ENCODE data around the gene AHNAK2.
"Not testable (repeated sequence)": the region's sequence is repeated elsewhere in the genome, so short reads cannot be mapped to it uniquely, and the experiment has no call there.

The AHNAK2 gene

GRCh38 chr14:104971447-104972240, 6.5 kb downstream of the AHNAK2 start:
- ATAC-seq = no peak

DNA sequence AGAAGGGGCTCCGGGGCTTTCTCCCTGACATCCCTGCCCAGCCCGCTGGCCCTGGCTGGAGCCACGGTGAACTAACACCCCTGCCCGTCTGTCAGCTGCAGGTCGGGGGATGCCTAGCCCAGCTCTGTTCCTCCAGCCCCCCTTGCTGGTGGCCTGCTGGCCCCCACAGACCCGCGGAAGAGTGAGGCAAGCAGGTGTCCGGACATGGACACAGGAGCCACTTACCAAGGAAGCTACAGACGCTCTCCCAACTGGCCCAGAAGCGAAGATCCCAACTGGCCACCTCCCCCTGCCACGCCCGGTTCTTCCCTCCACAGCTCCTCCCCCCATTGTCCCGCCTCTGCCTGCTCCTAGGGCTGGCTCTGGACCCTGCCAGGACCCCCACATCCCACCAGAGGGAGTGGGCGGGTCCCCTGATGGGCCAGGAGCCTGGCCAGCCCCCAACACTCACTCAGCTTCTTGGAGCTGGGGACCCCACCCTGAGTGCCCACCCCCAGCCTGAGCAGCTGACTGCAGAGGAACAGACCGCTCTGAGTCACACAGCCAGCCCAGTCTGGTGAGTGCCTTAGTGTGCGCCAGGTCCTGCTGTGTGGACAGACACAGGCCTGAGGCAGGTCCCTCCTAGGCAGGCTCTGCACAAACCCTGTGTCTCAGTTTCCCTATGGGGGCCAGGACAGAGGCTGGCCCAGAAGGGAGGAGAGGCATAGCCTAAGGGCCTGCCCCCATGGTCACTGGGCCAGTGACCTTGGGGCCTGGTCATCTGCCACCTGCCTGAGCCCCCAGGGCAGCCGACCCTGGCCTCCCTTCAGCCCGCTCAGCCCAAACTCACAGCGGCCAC, 7.7 kb downstream of the AHNAK2 start:
- ATAC-seq = no peak

DNA sequence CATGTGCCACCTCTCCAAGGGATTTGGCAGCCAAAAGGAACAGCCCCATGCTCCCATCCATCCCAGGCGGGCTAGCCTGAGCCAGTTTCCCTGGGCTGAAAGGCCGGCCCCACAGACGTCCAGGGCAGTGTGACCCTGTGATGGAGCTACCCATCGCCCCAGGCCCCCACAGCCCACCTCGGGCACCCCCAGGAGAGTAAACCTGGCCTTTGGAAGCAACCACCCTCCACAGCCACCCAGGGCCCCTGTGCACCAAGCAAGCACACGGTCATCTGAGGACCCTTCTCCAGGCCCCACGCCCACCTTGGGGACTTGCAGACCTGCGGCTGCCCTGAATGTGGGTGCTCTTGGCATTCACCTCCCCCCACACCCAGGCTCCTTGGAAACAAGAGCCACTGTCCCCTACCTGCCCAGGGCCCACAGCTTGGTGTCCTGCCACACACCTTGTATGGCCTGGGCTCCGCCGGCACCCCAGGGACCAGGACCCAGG, 8.4 kb downstream of the AHNAK2 start:
- no peak for ATAC-seq

GRCh38 chr14:104968541-104969401, 9.4 kb downstream of the AHNAK2 start:
- no peak for ATAC-seq

DNA sequence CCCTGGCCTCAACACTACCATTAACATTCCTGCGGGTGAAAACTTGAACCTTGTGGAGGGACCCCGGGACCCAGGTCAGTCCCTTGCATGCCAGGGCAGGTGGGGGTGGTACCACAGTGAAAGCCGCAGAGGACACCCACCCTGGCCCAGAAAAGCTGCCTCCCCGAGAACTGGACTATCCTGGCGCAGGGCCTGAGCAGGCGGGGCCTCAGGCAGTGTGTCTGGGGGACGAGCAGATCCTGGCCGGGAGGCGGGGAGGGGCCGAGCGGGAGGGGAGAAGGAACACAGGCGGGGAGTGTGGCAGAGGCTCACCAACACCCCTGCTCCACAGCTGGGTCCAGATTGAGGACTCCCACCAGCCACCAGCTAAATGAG, 10.0 kb downstream of the AHNAK2 start:
- ATAC-seq = no peak

DNA sequence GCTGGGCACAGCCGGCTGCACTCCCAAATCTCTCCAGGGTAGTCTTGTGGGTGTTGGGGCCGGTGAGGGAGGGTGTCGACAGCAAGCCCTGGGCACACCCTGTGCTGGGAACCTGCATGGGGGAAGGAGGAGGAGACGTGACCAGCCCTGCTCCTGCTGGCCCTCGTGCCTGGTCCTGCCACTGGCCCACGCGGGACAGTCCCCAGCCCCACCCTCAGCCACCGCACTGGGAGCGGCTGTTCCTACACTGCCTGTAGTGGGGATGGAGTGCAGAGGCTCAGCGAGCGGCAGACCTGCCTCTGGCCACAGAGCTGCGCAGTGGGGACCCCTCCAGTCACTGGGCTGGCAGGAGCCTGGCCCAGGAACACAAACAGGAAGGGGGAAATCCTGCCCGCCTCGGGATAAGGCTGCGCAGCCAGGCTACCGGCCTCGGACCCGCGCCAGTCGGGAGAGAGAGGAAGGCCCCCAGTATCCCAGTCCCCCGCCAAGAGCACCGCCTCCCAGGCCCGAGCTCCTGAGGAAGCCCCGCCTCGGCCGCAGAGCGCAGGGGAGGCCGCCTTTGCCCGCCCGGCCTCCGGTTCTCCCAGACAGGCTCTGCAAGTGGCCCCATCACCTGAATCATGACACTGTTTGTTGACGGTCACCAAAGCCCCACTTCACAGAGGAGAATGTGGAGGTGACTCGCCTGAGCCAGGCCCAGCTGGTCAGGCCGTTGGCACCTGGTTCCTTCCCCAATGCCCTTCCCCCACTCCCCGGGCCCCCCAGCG, 10.6 kb downstream of the AHNAK2 start:
- ATAC-seq = no peak

DNA sequence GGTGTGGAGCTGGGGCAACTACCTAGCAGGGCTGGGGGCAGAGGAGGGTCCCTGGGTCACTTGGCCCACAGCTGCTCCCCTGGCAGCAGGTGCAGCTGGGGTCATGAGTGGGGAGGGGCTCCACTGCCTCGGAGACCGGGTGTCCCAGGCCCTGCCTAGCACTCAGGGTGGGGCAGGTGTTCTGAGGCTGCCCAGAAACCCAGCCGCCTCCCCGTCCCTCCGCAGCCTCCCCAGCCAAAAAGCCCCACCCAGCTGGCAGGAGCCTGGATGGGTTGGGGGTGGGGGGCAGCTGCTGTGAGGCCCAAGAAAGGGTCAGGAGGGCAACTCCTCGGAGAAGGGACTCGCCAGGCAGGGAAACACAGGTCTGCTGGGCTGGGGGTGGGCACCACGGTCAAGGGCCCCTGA, 11.2 kb downstream of the AHNAK2 start:
- no peak for ATAC-seq

- ATAC-seq = no peak
Observed at GRCh38 chr14:104966261-104966865, 11.8 kb downstream of the AHNAK2 start.

GRCh38 chr14:104965561-104966231, 12.5 kb downstream of the AHNAK2 start:
- no peak for ATAC-seq

DNA sequence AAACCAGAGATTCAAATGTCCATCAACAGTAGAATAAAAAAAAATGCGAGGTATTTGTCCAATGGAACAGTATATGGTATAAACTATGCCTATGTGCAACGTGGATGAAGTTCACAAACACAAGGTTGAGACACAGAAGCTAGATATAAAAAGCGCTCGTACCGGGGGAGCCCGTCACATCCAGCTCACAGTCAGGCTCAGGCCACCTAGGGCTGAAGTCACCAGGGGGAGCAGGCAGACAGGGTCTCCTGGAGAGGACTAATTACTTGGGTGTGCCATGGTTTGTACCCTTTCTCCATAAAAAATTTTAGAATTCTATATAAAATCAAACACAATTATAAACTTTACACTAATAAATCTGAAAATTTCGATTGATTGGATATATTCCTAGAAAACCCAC, 13.6 kb downstream of the AHNAK2 start:
- no peak for ATAC-seq

DNA sequence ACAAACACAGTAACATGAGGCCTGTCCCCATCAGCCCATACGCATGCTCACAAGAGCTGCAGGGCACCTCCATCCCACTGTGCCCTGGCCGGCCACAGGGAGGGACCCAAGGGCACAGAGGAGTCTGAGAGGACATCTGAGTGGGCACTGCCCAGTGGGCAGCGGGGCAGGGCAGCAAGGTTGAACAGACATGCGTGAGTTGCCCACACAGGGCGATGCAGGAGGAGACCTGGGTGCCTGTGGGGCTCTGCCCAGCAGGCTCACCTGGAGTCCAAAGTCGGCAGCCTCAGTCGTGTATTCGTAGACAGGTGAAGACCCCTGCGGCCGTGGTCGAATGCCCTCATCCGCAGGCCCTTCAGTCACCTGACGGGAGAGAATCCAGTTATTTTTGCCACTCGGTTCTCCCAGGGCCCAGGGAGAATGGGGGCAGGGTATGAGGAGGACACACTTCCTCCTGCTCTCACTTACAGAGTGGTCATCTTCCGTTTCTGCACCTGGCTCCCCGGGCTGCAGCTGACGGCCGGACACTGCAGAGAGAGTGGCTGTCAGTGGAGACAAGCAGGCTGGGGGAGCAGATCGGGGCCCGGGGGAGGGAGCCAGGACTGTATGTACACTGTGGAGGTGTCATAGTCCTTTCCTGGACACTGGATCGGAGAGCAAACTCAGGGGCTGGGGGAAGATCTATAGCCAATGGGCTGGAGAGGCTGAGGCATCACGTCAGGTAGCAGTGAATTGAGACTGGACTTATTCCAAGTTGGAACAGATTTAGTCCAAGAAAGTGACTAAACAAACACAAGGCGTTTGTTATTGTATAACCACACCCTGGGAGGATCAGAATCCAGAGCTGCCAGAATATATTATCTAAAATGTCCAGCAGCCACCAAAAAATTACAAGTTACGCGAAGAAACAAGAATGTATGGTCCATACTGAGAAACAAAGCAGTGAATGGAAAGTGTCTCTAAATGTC, 20.7 kb downstream of the AHNAK2 start:
- no peak for ATAC-seq

DNA sequence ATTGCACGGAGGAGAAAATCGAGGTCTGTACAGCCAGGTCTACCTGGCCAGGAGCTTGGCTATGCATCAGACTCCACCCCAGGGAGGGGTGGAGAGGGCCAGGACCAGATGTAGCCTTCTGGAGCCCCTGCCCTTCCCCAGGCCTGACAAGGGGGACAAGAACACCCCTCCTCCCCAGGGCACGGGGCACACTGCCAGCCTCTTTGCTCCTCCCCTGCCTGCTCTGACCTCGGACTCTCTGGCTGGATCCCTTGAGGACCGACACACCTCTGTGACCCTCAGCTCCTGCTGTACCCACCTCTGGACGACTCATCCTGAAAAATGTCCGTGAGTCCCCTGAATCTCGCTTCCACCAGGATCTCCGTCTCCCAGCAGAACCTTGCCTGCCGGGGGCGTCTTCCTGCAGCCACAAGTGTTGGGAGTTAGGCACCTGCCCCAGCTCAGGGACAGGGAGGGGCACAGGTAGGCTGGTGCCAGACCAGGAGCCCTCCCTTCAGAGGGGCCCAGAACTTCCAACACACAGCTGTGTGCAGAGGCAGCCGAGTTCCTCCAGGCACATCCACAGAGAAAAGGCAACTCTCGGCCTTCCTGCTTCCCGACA, 21.8 kb downstream of the AHNAK2 start:
- ATAC-seq = no peak

DNA sequence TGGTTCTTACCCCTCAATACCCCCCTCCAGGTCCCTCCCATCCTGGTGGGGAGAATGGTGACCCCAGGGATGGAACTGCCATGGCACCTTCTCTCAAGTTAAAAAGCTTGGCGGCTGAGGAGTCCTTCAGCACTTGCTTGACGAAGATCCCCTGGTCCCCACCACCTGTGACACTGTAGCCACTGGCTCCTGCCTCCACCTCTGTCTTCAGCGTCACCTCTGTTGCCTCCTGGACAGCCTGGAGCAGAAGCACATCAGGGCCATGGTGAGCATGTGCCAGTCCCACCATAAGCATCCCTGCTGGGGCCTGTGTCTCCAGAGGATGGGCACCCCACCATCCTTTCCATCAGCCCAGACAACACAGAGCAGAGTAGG, 22.8 kb downstream of the AHNAK2 start:
- no peak for ATAC-seq

GRCh38 chr14:104954746-104955395, 23.3 kb downstream of the AHNAK2 start:
- ATAC-seq = no peak

DNA sequence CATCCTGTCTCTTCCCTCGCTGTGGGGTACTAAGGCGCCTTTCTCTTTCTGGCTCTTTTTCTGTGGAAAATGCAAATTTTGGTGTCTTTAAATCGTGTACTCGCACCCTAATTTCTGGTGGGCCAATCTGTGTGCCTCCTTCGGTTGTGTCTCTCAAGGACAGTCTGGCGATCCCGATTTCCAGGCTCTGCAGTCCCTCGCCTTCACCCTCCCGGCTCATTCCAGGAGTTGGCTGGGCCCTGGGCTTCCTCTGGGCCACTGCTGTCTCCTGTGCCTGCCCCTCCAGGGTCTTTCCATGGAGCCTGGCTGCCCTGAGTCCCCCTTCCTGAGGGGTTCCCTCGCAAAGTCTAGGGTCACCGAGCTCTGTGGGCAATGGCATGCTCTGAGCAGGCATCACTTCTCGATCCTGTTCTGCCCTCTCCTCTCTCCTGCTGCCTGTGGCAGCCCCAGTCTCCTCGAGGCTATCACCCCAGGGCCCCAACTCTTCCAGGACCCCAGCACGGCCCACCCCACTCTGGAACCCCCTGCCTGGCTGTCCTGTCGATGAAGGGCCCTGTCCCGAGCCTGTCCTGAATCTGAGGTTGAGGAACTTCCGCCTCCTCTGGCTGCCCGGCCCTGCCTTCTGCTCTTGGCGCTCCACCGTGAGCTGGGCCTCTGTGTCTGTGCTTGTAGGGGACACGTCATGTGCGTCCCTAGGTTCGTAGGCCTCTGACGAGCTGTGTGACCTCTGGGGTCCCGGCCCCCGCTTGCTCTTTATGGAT, 24.1 kb downstream of the AHNAK2 start:
- no peak for ATAC-seq

- ATAC-seq = no peak
Observed at GRCh38 chr14:104953097-104953496, 25.1 kb downstream of the AHNAK2 start.

DNA sequence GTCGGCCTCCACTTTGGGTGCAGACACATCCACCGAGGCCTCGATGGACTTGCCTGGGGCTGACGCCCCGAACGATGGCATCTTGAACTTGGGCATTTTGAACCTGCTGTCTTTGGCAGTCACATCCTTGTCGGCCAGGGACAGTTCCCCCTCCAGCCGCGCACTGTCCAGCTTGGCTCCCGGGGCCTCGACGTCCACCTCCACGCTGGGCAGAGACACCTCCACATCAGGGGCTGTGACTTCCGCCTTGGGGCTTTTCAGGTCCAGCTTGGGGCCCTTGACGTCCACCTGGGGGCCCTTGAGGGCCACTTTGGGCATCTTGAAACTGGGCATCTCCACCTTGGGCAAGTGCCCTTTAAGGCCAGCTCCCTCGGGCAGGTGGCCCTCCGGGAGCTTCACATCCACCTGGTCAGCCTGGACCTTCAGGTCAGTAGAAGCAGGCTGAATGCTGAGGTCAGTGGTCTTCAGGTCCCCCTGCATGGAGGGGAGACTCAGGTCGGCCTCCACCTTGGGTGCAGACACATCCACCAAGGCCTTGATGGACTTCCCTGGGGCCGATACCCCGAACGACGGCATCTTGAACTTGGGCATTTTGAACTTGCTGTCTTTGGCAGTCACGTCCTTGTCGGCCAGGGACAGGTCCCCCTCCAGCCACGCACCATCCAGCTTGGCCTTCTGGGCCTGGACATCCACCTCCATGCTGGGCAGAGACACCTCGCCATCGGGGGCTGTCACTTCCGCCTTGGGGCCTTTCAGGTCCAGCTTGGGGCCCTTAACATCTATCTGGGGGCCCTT, 26.1 kb downstream of the AHNAK2 start:
- not testable (repeated sequence) for ATAC-seq
